NOMO-1 treated with dmso at 0.1 percent for 144 hours (cell line): ENCODE measurements around the gene PDZK1IP1.
"Not testable (repeated sequence)": the region's sequence is repeated elsewhere in the genome, so short reads cannot be mapped to it uniquely, and the experiment has no call there.

ENCODE experiments used
- DNase-seq: peaks from one replicate; lab custom pipeline; 2025; ENCODE audit not compliant: unreplicated experiment; lab: John Stamatoyannopoulos, UW

PDZK1IP1 gene

DNA sequence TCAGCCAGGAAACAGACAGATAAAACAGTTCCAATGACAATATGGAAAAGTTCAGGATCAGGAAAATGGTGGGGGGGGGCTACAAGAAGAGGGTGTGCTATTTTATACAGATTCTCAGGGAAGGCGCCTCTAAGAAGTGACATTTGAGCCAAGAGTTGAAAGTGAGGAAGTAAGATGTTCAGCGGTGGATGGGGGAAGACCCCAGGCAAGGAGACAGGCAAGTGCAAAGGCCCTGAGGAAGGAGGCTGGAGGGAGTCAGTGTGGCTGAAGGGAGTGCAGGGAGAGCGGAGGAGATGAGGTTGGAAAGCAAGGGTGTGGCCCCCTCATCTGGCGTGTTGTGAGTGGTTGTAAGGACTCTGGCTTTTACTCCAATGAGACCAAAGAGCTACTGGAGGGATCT, 8.4 kb upstream of the PDZK1IP1 start:
- no peak for DNase-seq

DNA sequence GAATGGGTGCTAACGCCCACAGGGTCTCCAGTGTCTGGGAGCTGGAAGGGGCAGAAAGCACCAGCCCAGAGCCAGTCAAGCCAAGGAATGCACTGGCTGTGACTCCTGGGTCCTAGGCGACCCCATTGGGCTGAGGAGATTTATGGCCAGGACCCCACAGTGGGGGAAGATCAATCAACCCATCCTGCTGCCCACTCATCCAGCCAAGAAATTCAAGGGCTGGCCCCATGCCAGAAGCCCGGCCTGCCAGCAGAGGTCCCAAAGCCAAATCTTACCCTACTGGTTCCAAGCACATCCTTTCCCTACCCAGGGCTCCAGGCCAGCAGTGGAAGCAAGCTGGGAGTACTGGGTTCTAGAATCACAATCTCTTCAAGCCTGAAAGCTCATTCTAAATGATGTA, 6.8 kb upstream of the PDZK1IP1 start:
- no peak for DNase-seq

DNA sequence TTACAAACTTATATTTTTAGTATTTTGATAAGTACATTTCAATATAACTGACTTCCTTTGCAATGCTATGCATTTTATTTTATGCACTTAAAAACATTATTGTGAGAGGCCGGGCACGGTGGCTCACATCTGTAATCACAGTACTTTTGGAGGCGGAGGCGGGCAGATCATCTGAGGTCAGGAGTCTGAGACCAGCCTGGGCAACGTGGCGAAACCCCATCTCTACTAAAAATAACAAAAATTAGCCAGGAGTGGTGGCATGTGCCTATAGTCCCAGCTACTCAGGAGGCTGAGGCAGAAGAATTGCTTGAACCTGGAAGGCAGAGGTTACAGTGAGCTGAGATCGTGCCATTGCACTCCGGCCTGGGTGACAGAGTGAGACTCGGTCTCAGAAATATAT, 6.1 kb upstream of the PDZK1IP1 start:
- DNase-seq, result not testable (repeated sequence)

DNA sequence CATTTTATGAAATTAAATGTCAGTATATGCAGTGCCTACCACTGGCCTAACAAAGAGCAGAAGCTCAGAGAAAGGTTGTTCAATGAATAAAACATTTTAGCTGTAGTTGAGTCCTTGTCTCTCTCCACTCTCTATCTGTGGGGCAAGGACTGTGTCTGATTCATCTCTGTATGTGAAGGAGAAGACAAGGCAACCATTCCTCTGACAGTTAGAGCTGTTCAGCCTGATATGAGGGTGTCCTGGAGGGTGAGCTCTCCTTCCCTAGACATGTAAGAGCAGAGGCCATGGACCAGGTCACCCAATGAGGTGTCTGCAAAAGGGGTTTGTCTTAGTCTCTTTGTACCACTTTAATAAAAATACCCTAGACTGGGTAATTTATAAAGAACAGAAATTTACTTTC, 4.5 kb upstream of the PDZK1IP1 start:
- DNase-seq, result no peak

DNA sequence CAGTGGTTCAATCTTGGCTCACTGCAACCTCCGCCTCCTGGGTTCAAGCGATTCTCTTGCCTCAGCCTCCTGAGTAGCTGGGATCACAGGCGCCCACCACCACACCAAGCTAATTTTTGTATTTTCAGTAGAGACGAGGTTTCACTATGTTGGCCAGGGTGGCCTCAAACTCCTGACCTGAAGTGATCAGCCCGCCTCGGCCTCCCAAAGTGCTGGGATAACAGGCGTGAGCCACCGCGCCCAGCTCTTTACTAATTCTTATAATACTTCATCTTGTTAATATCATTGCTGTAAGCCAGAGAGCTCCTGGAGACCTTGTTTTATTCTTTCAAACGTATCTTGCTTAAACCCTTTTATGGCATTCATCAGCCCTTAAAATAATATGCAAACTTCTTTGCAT, 3.7 kb upstream of the PDZK1IP1 start:
- DNase-seq, result not testable (repeated sequence)

DNA sequence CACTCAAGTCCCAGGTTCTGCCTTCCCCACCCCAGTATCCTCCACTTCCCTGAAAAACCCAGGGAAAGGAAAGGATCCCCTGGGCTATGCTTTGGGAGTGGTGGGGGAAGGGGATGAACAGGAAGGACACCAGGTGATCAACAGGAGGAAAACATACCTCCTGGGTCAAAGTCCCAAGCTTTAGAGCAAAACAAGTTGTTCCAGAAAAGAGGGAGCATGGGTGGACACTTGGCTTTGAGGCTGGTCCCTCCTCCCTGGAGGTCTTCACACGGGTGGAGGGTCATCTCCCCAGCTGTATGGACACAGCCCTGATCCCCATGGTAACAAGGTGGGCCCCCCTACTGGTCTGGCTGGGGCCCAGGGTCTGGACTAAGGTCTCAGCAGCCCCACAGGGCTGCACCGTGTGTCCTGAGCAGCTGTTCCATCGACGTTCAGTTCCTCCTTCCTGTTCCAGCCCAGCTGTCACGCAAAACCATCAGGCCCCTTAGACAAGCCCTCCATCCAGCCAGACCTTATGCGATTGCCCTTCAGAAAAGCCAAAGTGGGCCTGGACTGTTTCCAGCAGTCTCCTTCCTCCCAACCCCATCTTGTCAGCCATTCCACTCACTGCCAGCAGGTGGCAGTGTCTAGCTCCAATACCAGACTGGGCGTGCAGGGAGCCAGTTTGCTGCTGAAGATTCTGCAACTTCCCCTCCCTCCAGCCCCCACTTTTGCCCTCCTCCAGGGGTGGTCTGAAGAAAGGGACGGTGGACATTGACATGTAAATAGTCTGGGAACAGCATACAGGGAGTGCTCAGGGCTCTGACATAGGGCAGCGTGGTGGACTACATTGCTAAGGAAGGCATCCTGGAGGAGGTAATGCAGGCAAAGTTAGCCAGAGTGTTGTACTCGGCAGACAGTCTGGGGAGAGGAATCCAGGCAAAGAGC, 2.9 kb upstream of the PDZK1IP1 start:
- DNase-seq, result peak; percentile 38

DNA sequence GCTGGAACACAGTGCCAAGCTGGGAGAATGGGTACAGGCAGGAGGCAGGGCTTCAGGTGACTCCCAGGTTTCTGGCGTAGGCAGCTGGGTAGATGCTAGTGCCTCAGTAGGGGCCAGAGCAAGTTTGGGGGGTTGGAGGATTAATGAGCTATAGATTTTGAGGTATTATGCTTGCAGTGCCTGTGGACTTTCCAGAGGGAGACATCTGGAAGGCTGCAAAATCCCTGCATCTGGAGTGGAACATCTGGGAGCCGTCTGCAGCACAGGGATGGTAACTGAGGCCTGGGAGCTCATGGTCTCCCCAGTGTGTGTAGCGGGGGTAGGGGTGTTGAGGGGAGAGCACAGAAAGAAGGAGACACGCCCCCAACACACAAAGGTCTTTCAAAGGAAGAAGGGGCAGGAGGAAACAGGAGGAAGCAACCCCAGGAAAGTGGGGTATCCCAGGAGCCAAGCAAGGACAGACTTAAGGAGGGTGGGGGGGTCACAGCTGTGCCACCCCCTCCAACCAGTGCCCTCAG, 2.2 kb upstream of the PDZK1IP1 start:
- DNase-seq, result no peak

DNA sequence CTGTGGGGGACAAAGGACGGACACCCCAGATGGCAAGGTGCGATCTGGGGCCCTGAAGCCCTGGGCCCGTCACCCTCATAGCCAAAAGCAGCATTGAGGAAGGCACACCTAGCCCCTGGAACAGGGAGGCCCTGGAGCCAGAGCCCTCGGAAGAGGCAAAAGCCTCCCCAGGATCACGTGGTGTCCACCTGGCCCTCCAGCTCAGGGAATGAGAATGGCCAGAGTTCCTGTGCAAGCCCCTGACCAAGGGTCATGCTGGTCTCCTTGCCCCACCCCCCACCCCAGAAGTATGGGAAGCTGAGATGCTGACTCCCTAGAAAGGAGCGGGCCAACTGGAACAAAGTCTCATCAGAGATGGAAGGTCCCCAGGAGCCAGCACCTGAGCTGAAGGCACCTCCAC, 1.0 kb upstream of the PDZK1IP1 start:
- no peak for DNase-seq

DNA sequence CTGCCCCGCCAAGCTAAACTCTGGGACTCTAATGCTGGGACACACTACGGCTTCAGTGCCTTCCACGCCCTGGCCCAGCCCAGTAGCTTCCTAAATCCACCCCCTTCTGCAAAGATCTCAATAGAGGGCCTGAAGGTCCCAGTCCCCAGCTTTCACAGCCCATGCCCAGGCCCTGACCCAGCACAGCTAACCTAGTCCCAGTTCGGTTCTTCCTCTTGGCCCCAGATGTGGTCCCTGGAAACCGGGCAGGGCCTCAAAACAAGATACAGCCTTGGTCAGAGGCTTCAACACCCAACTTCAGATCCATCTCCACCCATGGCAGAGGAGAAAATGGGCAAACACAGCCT, 646 bp upstream of the PDZK1IP1 start:
- DNase-seq, result no peak

DNA sequence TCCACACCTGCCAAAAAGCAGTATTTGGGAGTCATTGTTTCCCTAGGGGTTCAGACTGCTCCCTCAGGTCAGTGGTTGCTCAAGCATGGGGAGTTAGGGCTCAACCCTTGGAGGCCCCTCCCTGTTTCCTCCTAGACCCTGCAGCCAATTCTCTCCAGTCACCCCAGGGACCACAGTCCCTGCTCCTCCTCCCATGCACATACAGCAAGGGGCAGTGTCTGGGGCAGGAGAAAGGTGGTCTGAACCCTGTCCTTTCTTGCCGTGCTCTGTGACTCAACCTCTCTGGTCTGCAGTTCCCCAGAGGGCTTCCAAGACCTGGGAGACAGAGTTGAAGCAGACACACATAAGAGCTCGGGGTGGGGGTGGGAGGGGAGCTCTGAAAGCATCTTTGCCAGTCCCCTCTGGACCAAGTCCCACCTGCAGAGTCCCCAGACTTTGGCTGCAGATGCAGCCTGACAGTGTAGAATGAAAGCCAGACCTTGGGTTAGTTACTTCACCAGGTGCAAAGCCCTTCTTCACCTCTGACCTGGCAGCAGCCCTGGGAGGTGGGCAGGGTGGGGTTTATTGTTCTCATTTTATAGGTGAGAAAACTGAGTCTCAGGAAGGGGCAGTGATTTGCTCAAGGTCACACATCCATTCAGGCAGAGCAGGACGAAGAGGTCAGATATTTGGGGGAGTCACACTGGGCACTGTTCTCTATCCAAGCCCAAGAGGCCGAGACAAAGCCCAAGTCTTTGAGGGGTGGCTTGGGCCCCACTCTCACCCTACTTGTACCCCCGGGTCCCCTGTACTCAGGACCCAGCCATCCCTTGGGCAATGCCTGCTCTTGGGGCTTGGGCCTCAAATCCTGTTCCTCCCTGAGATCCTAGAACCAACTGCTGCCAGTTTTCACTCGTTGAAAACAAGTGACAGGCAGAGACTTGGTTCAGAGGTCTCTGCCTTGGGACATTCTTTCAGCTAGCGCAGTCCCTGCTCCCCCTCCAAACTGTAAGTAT, 748 bp downstream of the PDZK1IP1 start:
- DNase-seq, result no peak

DNA sequence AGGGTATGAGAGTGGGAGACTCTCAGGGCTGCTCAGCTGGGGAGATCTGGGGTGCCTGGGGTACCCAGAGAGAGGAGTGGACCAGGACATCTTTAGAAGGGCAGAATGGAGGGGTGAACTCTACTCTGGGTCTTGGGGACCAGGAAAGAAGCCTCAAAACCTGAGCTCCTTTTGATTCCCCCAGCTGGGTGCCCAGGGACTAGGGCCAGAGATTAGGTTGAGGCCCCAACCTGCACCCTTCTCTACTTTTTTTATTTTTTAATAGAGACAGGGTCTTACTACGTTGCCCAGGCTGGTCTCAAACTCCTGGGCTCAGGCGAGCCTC, 1.9 kb downstream of the PDZK1IP1 start:
- DNase-seq, result no peak

DNA sequence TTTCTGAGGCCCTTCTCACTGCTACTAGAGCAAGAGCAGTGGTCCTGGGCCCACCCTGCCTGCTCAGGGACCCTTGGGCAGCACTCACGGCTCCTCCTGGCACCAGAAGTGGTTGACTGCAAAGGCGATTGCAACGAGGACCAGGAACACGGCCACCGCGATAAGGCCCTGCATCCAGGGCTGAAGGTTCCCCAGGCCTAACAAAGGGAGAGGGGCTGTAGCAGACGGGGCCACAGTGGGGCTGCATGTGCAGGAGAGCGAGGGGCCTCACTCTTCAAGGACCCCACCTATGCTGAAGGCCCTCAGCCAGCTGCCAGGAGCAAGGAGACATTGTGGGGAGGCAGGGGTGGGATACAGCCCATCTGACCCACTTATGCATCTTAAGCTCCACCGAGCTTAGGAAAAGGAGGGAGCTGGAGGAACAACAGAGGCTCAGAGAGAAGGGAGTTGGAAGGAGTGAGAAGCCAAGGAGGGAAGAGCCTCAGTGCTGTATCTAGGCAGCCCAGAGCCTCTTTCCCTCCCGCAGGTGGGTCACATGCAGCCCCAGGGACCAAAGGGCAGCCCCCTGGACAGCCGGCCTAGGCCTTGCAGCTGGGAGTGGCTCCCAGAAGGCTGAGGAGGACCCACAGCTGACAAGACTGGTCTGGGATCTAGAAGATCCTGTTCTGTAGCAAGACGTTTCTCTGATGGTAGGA, 2.5 kb downstream of the PDZK1IP1 start:
- DNase-seq, result no peak

DNA sequence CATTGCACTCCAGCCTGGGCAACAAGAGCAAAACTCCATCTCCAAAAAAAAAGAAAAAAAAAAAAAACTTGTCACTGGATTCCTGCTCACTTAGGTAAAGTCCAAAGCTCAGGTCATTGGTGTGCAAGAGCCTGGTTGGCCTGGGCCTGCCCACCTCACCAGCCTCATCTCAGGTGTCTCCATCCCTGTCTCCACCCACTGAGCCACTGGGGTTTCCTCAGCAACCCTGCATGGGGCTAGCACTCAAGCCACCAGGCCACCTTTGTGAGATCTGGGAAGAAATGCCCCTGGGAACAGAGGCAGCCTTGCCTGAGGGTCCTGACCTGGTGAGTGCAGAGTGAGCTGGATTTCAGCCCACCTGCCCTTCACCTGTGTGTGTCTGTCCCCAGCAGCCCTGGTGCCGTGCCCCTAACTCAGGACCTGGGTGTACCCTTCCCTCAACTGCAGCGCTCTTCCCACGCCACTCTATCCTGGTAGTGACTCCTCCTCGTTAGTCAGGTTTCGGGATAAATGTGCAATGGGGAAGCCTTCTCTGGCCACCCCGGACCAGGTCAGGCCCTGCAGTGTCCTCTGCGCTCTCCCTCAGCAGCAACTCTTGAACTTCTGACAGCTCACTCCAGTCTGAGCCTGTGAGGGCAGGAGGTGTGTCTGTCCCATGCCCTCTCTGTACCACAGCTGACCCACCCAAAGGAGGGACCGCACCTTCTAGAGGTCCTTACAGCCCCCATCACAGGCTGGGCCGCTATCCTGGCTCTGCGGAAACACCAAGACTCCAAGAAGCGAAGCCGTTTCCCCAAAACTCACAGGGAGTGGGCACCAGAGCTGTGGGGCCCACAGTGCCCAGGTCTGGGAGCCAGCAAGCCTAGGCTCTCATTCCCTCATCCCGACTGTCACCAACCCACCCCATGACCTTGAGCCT, 3.3 kb downstream of the PDZK1IP1 start:
- DNase-seq, result no peak

DNA sequence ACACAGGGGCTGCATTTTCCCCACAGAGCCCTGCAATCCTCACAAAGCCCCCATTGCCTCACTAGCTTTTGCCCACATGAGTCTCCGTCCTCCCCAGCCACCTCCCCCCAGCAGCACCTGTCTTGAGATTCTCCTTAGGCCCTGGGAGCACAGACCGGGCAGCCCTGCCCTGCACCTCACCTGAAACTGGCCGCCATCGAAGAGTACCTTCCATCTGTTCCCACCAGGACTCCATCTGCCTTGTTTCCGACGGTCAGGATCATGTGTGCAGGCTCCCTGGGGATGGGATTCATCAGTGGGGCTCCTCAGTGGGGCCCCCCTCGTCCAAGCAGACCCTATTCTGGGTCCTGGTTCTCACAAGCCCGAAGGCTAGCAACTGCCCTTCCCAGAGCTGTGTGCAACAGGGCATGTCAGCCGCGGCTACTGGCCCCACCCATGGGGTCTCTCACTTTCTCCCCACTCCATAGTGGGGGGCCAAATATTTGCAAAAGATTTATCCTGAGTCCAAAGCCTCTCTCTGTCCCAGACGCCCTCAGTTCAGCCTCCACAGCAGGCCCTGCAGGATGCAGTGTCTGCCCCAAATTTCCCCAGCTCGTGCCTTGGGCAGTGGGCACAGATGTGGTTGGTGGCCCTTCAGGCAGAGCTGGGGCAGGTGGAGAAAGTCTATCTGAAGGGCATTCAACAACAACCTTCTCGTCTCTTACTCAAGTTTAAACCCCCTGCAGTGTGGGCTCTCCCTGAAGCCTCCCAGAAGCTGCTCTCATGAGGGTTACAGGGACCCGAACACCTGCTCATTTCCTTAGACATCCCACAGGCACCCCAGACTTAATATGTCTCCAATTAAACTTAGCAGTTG, 4.8 kb downstream of the PDZK1IP1 start:
- no peak for DNase-seq

DNA sequence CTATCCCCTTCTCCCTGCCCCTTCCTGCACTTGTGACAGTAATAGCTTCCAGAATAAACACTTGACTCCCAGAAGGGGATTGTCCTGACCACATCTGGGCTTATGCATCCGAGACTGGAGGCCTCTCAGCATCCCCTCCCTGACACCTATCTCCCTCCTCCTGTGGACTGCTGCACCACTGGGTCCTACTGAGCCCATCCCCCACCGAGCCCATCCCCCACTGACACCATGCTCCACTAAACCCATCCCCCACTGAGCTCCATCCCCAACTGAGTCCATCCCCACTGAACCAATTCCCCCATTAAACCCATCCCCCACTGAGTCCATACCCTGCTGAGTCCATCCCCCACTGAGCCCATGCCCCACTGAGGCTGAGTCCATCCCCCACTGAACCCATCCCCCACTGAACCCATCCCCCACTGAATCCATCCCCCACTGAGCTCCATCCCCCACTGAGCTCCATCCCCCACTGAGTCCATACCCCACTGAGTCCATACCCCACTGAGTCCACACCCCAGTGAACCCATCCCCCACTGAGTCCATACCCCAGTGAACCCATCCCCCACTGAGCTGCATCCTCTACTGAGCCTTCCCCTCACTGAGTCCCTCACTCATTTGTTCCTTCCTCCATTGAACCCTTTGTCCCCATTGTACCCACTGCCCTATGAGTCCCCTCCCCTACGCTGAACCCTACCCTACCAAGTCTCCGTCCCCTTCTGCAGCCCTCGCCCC, 5.6 kb downstream of the PDZK1IP1 start:
- DNase-seq, result no peak

DNA sequence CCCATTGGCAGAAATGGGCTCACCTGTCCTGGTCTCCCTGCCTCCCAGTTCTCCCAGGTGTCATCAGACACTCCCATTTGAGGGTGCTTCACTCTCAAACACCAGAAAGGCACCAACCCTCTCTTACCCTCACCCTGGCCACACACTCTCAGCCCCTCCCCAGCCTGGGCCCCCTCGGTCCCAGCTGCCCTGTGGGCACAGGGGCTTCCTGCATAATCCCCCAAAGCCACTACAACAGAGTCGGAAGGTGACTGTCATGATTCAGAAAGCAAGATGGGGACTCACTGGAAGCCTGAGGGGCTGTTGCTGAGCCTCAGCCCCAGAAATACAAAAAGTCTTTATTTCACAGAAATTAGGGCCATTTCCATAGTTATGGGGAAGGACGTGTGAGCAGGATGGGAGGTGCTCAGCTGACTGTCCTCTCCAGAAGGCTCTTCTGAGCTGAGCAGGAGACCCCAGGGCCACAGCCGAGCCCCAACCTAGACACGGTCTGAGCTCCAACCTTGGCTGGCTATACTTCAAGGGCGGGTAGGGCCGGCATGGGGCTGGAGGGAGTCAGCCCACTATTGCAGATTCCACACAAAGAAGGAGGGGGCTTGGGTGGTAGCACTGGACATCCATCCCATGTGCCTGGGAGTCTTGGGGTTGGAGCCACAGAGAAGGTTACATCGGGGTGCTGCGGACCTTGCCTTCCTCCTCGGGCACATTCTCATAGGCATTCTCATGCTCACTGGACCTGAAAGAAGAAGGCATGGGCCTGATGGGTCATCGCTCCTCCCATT, 6.3 kb downstream of the PDZK1IP1 start:
- no peak for DNase-seq

DNA sequence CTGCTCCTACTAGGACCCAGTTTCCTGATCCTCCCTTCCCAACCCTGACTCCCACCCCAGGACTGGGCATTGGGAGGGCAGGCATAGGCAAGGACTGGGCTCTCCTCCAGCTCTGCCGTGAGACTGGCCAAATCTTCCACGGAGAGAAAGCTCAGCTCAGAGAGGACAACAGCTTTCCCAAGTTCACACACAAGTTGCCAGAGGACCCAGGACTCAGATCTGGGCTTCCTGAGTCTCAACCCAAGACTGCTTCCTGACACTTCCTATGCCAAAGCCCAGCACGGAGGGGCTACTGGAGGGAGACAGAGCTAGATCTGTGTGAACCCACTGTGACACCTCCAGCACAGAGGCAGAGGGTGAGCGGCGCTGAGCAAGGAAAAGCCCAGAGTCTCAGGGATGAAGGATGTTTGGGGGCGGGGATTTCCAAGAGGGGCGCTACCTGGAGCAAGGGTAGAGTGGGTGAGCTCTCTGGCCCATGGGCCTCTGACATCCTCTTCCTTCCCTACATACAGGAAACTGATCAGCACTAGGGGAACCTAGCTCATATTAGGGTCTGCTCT, 7.1 kb downstream of the PDZK1IP1 start:
- no peak for DNase-seq
